K562 (cell line): ENCODE data around the gene ACER3. TPM values are rescaled to one million over a fixed set of nuclear protein-coding genes. Genes with fewer than 3 reads are reported as not detected.
A peak's percentile ranks its signal among the peaks of the same experiment; 100 is the strongest.

ENCODE experiments used
- ATF3 ChIP-seq, 2 experiments: fragments of 450-650 bp in 1 of 2; sonication (generic) in 1 of 2; formaldehyde crosslinking in 1 of 2; IDR thresholded peaks in 1 of 2; conservative IDR thresholded peaks in 1 of 2; 2 replicates each; pipeline versions ENCODE4 v1.6.1 to v1.8.1; 2016 to 2023; ENCODE audit warnings: mild to moderate bottlenecking in 2 of 2, moderate library complexity in 2 of 2, inconsistent platforms in 1 of 2, missing genetic modification reagents in 1 of 2
- BCL6 ChIP-seq: fragments of 250-450 bp; sonication (Bioruptor Pico); IDR thresholded peaks from 2 replicates; pipeline ENCODE4 v1.4.0; 2020
- FIP1L1 ChIP-seq: fragments of 200-400 bp; formaldehyde crosslinking; IDR thresholded peaks from 2 replicates; pipeline ENCODE4 v1.6.1; 2018; ENCODE audit warnings: mild to moderate bottlenecking, low read depth, low read length; ENCODE audit not compliant: poor library complexity, severe bottlenecking
- HDAC8 ChIP-seq: fragments of 450-650 bp; IDR thresholded peaks from 2 replicates; pipeline ENCODE4 v1.6.1; 2016; ENCODE audit warnings: mild to moderate bottlenecking, missing genetic modification characterization, moderate library complexity, missing compliant biosample characterization
- HEY1 ChIP-seq: fragments of 250-450 bp; sonication (Bioruptor Pico); IDR thresholded peaks from 2 replicates; pipeline ENCODE4 v1.5.0; 2020; ENCODE audit warnings: mild to moderate bottlenecking, moderate library complexity, borderline replicate concordance
- HNRNPH1 ChIP-seq: fragments of 200-400 bp; formaldehyde crosslinking; optimal IDR thresholded peaks from 2 replicates; pipeline ENCODE3; 2017; ENCODE audit warnings: low read depth, mild to moderate bottlenecking, low read length, moderate library complexity
- NR4A1 ChIP-seq, 2 experiments: fragments of 250-450 bp in 1 of 2; fragments of 450-650 bp in 1 of 2; sonication (Bioruptor Pico) in 1 of 2; IDR thresholded peaks; 2 replicates each; pipeline versions ENCODE4 v1.4.0 to v1.6.1; 2016 to 2020; ENCODE audit warnings: mild to moderate bottlenecking in 2 of 2, missing compliant biosample characterization in 1 of 2, missing genetic modification characterization in 1 of 2, moderate library complexity in 1 of 2
- RBM39 ChIP-seq: fragments of 200-400 bp; formaldehyde crosslinking; optimal IDR thresholded peaks from 2 replicates; pipeline ENCODE3; 2018; ENCODE audit warnings: low read depth, low read length
- SAP30 ChIP-seq: fragments of 200-600 bp; sonication (generic); IDR thresholded peaks from 2 replicates; pipeline ENCODE4 v1.6.1; 2012; ENCODE audit warnings: borderline replicate concordance, low read depth, mild to moderate bottlenecking, moderate library complexity, low read length, control low read depth, inconsistent platforms; ENCODE audit not compliant: insufficient read depth, poor library complexity, severe bottlenecking
- SMAD3 ChIP-seq: fragments of 450-650 bp; formaldehyde crosslinking; conservative IDR thresholded peaks from 2 replicates; pipeline ENCODE4 v1.4.0; 2020; ENCODE audit warnings: mild to moderate bottlenecking
- TEAD4 ChIP-seq, 2 experiments: sonication (generic) in 1 of 2; formaldehyde crosslinking in 1 of 2; IDR thresholded peaks; 2 replicates each; pipeline versions ENCODE4 v1.6.1 to v1.8.0; 2012 to 2022; ENCODE audit warnings: borderline replicate concordance in 1 of 2, inconsistent platforms in 1 of 2, low read length in 1 of 2, mild to moderate bottlenecking in 1 of 2, missing genetic modification reagents in 1 of 2
- TSHZ1 ChIP-seq: fragments of 250-450 bp; sonication (Bioruptor Pico); IDR thresholded peaks from 2 replicates; pipeline ENCODE4 v1.4.0; 2020; ENCODE audit warnings: mild to moderate bottlenecking, moderate library complexity
- ZBTB9 ChIP-seq: fragments of 450-650 bp; formaldehyde crosslinking; IDR thresholded peaks from 2 replicates; pipeline ENCODE4 v1.4.0; 2020; ENCODE audit warnings: mild to moderate bottlenecking, moderate library complexity
- ZNF12 ChIP-seq: sonication (generic); formaldehyde crosslinking; IDR thresholded peaks from 2 replicates; pipeline ENCODE4 v1.4.0; 2020; ENCODE audit warnings: mild to moderate bottlenecking, missing genetic modification reagents
- ZNF41 ChIP-seq: fragments of 250-450 bp; sonication (Bioruptor Pico); conservative IDR thresholded peaks from 2 replicates; pipeline ENCODE4 v1.4.0; 2020; ENCODE audit warnings: mild to moderate bottlenecking
- ZNF449 ChIP-seq: fragments of 250-450 bp; sonication (Bioruptor Pico); IDR thresholded peaks from 2 replicates; pipeline ENCODE4 v1.8.0; 2022; ENCODE audit warnings: moderate library complexity, mild to moderate bottlenecking, inconsistent platforms
- ZNF766 ChIP-seq: fragments of 200-800 bp; sonication (Bioruptor generic); conservative IDR thresholded peaks from 2 replicates; pipeline ENCODE4 v1.6.1; 2016; ENCODE audit warnings: missing genetic modification characterization, missing compliant biosample characterization
- ZSCAN29 ChIP-seq: fragments of 450-650 bp; IDR thresholded peaks from 2 replicates; pipeline ENCODE4 v1.6.1; 2017
- polyA plus RNA-seq, 8 experiments: library from polyadenylated mRNA; depleted of rRNA in 4 of 8; stranded (reverse) in 5 of 8; unstranded in 3 of 8; fragments of >200 nt; fragmentation: Nextera tagmentation in 2 of 8; fragmentation: Illumina TruSeq in 1 of 8; extraction: Ambion mirVana in 2 of 8; extraction: Trizol in 1 of 8; gene quantifications; 2 replicates each; pipeline versions ENCODE4 v1.2.1 to v1.2.3, GENCODE V29; 2011 to 2014; ENCODE audit warnings: inconsistent platforms in 1 of 8, missing spikeins in 1 of 8
- total RNA-seq, 7 experiments: library from RNA; depleted of rRNA in 6 of 7; stranded (reverse); fragments of >200 nt in 6 of 7; fragmentation: Illumina TruSeq in 2 of 7; extraction: Trizol in 2 of 7; gene quantifications; 2 replicates each; pipeline versions ENCODE4 v1.2.1 to v1.2.3, GENCODE V29; 2011 to 2021; ENCODE audit warnings: low replicate concordance in 1 of 7

ACER3 gene
- total and polyA plus RNA-seq, 9 of the 15 experiments (the other 6 are each of a cell fraction or from before 2014, with no cell fraction given), result 2.0 to 23.8 (median 9.5) TPM

GRCh38 chr11:77053217-77054015, 192.7 kb downstream of the ACER3 start (continued):
- TF ChIP-seq ZNF449 (CRISPR knock-in tag) (0 out of 2 replicates have a peak, but pooled peaks have one; percentile 61), SAP30 (no peak), HEY1 (CRISPR knock-in tag) (no peak), TEAD4 (IDR thresholded peaks at IDR 0.05; ENCODE audit: low read length) (peak; percentile 40; the same call in 1 of the 2 replicates), TEAD4 (CRISPR knock-in tag; IDR thresholded peaks at IDR 0.05; ENCODE audit: borderline replicate concordance) (no peak), ZSCAN29 (no peak), RBM39 (no peak), ZBTB9 (CRISPR knock-in tag) (peak; percentile 97), ZNF41 (CRISPR knock-in tag) (peak; percentile 76; the same call in 1 of the 2 replicates), ZNF12 (CRISPR knock-in tag) (no peak), FIP1L1 (no peak), NR4A1 (CRISPR knock-in tag; IDR thresholded peaks at IDR 0.05) (no peak), NR4A1 (tag; IDR thresholded peaks at IDR 0.05) (peak; percentile 99), TSHZ1 (CRISPR knock-in tag) (0 out of 2 replicates have a peak, but pooled peaks have one; percentile 27), SMAD3 (CRISPR knock-in tag) (peak; percentile 81; the same call in 1 of the 2 replicates), ZNF766 (peak; percentile 69), HNRNPH1 (no peak), BCL6 (CRISPR knock-in tag) (peak; percentile 78; the same call in 1 of the 2 replicates), ATF3 (IDR thresholded peaks at IDR 0.05) (no peak), ATF3 (CRISPR knock-in tag; conservative IDR thresholded peaks at IDR 0.05) (no peak), HDAC8 (tag) (peak; percentile 89)
